ENCODE results near the gene OSR1.

DNA sequence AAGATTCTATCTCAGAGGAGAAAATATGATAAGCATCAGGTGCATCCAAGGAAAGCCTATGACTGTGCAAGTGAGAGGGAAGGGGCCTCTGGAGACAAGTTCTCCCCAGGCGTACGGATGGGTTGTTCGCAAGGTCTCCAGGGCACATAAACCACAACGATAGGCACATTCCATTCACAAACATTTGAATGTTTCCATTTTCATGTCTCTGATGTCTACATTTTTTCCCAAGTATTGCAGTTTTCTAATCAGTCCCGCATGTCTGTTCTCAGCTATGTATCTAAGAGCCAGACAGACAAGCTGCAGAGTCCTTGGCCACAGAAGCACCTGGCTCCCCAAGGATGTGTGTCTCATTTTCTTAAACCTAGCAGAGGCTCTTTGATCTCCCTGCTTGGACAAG, 28.0 kb downstream of the OSR1 start:
- no peak for TF ChIP-seq SRF (IDR thresholded peaks at IDR 0.05; ENCODE audit: low read depth)
- no peak for TF ChIP-seq CTCF (IDR thresholded peaks at IDR 0.05 in 2 of 3, conservative IDR thresholded peaks at IDR 0.05 in 1 of 3; ENCODE audit: borderline replicate concordance in 1 of 3, insufficient read depth in 1 of 3, low read depth in 2 of 3, low read length in 2 of 3)
- no peak for TF ChIP-seq REST (IDR thresholded peaks at IDR 0.05; ENCODE audit: low read depth)
- TF ChIP-seq SP1 (IDR thresholded peaks at IDR 0.05; ENCODE audit: low read depth), result no peak
- TF ChIP-seq FOSL1 (IDR thresholded peaks at IDR 0.05; ENCODE audit: low read depth), result no peak
- no peak for TF ChIP-seq POLR2A (IDR thresholded peaks at IDR 0.05; ENCODE audit: borderline replicate concordance, extremely low read depth, insufficient read depth, insufficient read length)
- TF ChIP-seq, protein P1, sequence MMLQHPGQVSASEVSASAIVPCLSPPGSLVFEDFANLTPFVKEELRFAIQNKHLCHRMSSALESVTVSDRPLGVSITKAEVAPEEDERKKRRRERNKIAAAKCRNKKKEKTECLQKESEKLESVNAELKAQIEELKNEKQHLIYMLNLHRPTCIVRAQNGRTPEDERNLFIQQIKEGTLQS (IDR thresholded peaks at IDR 0.05), result no peak
- no peak for TF ChIP-seq EZH2 (IDR thresholded peaks at IDR 0.05)
- no peak for TF ChIP-seq POLR2AphosphoS5 (IDR thresholded peaks at IDR 0.05; ENCODE audit: low read depth, low read length)
- no peak for TF ChIP-seq ZNF274 (IDR thresholded peaks at IDR 0.05; ENCODE audit: low read depth, low read length)
- no peak for TF ChIP-seq JUND (IDR thresholded peaks at IDR 0.05)
- TF ChIP-seq CEBPB (IDR thresholded peaks at IDR 0.05; ENCODE audit: low read depth), result no peak
- no peak for TF ChIP-seq TCF7L2 (IDR thresholded peaks at IDR 0.05; ENCODE audit: borderline replicate concordance, extremely low read depth, insufficient read depth, insufficient read length)

Measured in HCT116 (cell line).